GM19043 (cell line): Measurements from ENCODE around the gene GALNS.
"Not testable (repeated sequence)": the region's sequence is repeated elsewhere in the genome, so short reads cannot be mapped to it uniquely, and the experiment has no call there.

ENCODE experiments used
- ATAC-seq: cut with Tn5 transposase; IDR thresholded peaks from one replicate; pipeline ENCODE4 v1.9.1; 2021; ENCODE audit warnings: low read depth; ENCODE audit not compliant: unreplicated experiment

GALNS gene

GRCh38 chr16:88789594-88789993, 67.2 kb downstream of the GALNS start:
- no peak for ATAC-seq

GRCh38 chr16:88788749-88789148, 68.0 kb downstream of the GALNS start:
- ATAC-seq, result not testable (repeated sequence)

- no peak for ATAC-seq
Measured at GRCh38 chr16:88787579-88788314, 69.0 kb downstream of the GALNS start.

- no peak for ATAC-seq
Measured at GRCh38 chr16:88785106-88785924, 71.4 kb downstream of the GALNS start, which contains the start of gene PIEZO1. PIEZO1 (minus strand) TSS chr16:88785220; CDS start chr16:88784964, 256 bp downstream.

GRCh38 chr16:88784856-88785105, 72.0 kb downstream of the GALNS start:
- ATAC-seq, result no peak

GRCh38 chr16:88784074-88784855, 72.5 kb downstream of the GALNS start:
- no peak for ATAC-seq

GRCh38 chr16:88783391-88784073, 73.2 kb downstream of the GALNS start:
- no peak for ATAC-seq

GRCh38 chr16:88782454-88783390, 74.0 kb downstream of the GALNS start:
- no peak for ATAC-seq

GRCh38 chr16:88781140-88782077, 75.3 kb downstream of the GALNS start:
- ATAC-seq, result no peak

- no peak for ATAC-seq
Measured at GRCh38 chr16:88780142-88781062, 76.3 kb downstream of the GALNS start.

- no peak for ATAC-seq
Measured at GRCh38 chr16:88779406-88780141, 77.2 kb downstream of the GALNS start.

GRCh38 chr16:88778541-88779065, 78.1 kb downstream of the GALNS start:
- ATAC-seq, result no peak

- no peak for ATAC-seq
Measured at GRCh38 chr16:88778271-88778525, 78.5 kb downstream of the GALNS start.

- ATAC-seq, result no peak
Measured at GRCh38 chr16:88777471-88778270, 79.1 kb downstream of the GALNS start.

GRCh38 chr16:88775825-88776224, 80.9 kb downstream of the GALNS start:
- no peak for ATAC-seq
